ENCODE measurements around the gene UNC80. TPM values are rescaled to one million over a fixed set of nuclear protein-coding genes. Genes with fewer than 3 reads are reported as not detected.

The UNC80 gene
- total RNA-seq, 2 donors from 2014 or later = not detected

- H3K4me1 Mint-ChIP-seq (ENCODE audit: low read depth) = no peaks in the 10 kb centered on the region
- no peak overlapping the region for H3K4me3 Mint-ChIP-seq
- peaks cover 0 to 2% of the 10 kb centered on the region in 2 donors for H3K9me3 Mint-ChIP-seq
- no peaks in the 10 kb centered on the region for H3K27me3 Mint-ChIP-seq (ENCODE audit: low read depth)
- DNase-seq (no peak), ATAC-seq (replicated peaks in 1 of 2) (no peak)
- no peaks in the 10 kb centered on the region for H3K36me3 Mint-ChIP-seq (ENCODE audit: insufficient read depth in 2 of 2)
- no peak overlapping the region for H3K27ac Mint-ChIP-seq
Observed at GRCh38 chr2:209901172-209901571, 129.5 kb downstream of the UNC80 start.

GRCh38 chr2:209905691-209906090 is 134.1 kb downstream of the UNC80 start:
- no peak overlapping the region for H3K4me3 Mint-ChIP-seq
- H3K27me3 Mint-ChIP-seq (ENCODE audit: low read depth) = no peaks in the 10 kb centered on the region
- no peak for DNase-seq
- no peak overlapping the region for H3K27ac Mint-ChIP-seq
- no peak for ATAC-seq (replicated peaks in 1 of 2)
- H3K36me3 Mint-ChIP-seq (ENCODE audit: insufficient read depth in 2 of 2) = no peaks in the 10 kb centered on the region
- peaks cover 0 to 2% of the 10 kb centered on the region in 2 donors for H3K9me3 Mint-ChIP-seq
- no peaks in the 10 kb centered on the region for H3K4me1 Mint-ChIP-seq (ENCODE audit: low read depth)

GRCh38 chr2:209907746-209908145 is 136.1 kb downstream of the UNC80 start:
- Mint-ChIP-seq H3K27ac (no peak overlapping the region), H3K36me3 (ENCODE audit: insufficient read depth in 2 of 2) (no peaks in the 10 kb centered on the region), H3K27me3 (ENCODE audit: low read depth) (no peaks in the 10 kb centered on the region), H3K4me3 (no peak overlapping the region), H3K4me1 (ENCODE audit: low read depth) (no peaks in the 10 kb centered on the region), H3K9me3 (peaks cover 0 to 2% of the 10 kb centered on the region in 2 donors)
- DNase-seq (no peak), ATAC-seq (replicated peaks in 1 of 2) (peak in 1 of 2 donors; percentile 26)

GRCh38 chr2:209908511-209908910 is 136.9 kb downstream of the UNC80 start:
- Mint-ChIP-seq H3K27ac (no peak overlapping the region), H3K9me3 (peaks cover 0 to 2% of the 10 kb centered on the region in 2 donors), H3K4me3 (no peak overlapping the region), H3K4me1 (ENCODE audit: low read depth) (no peaks in the 10 kb centered on the region), H3K36me3 (ENCODE audit: insufficient read depth in 2 of 2) (no peaks in the 10 kb centered on the region), H3K27me3 (ENCODE audit: low read depth) (no peaks in the 10 kb centered on the region)
- no peak for DNase-seq
- ATAC-seq (replicated peaks in 1 of 2) = no peak

GRCh38 chr2:209911486-209911885 is 139.9 kb downstream of the UNC80 start:
- no peak for DNase-seq
- Mint-ChIP-seq H3K27me3 (ENCODE audit: low read depth) (no peaks in the 10 kb centered on the region), H3K27ac (no peak overlapping the region), H3K4me1 (ENCODE audit: low read depth) (no peaks in the 10 kb centered on the region), H3K36me3 (ENCODE audit: insufficient read depth in 2 of 2) (no peaks in the 10 kb centered on the region), H3K4me3 (no peak overlapping the region), H3K9me3 (no peaks in the 10 kb centered on the region)
- ATAC-seq (replicated peaks in 1 of 2) = no peak

- no peaks in the 10 kb centered on the region for H3K9me3 Mint-ChIP-seq
Observed at GRCh38 chr2:209913786-209914345, 142.2 kb downstream of the UNC80 start.

GRCh38 chr2:209917154-209917771 is 145.6 kb downstream of the UNC80 start:
- no peak overlapping the region for H3K4me3 Mint-ChIP-seq
- no peaks in the 10 kb centered on the region for H3K9me3 Mint-ChIP-seq
- ATAC-seq (replicated peaks in 1 of 2) (no peak), DNase-seq (no peak)
- H3K27me3 Mint-ChIP-seq (ENCODE audit: low read depth) = peaks cover 7% of the 10 kb centered on the region
- H3K36me3 Mint-ChIP-seq (ENCODE audit: insufficient read depth in 2 of 2) = no peaks in the 10 kb centered on the region
- H3K4me1 Mint-ChIP-seq (ENCODE audit: low read depth) = no peaks in the 10 kb centered on the region
- H3K27ac Mint-ChIP-seq = no peak overlapping the region

More at GRCh38 chr2:209913786-209914345, 142.2 kb downstream of the UNC80 start:
- H3K27ac Mint-ChIP-seq = no peak overlapping the region
- no peaks in the 10 kb centered on the region for H3K36me3 Mint-ChIP-seq (ENCODE audit: insufficient read depth in 2 of 2)
- DNase-seq (no peak), ATAC-seq (replicated peaks in 1 of 2) (no peak)
- no peaks in the 10 kb centered on the region for H3K27me3 Mint-ChIP-seq (ENCODE audit: low read depth)
- no peaks in the 10 kb centered on the region for H3K4me1 Mint-ChIP-seq (ENCODE audit: low read depth)
- H3K4me3 Mint-ChIP-seq = no peak overlapping the region

GRCh38 chr2:209918251-209918650 is 146.6 kb downstream of the UNC80 start:
- Mint-ChIP-seq H3K9me3 (no peaks in the 10 kb centered on the region), H3K36me3 (ENCODE audit: insufficient read depth in 2 of 2) (no peaks in the 10 kb centered on the region), H3K27me3 (ENCODE audit: low read depth) (peaks cover 7% of the 10 kb centered on the region), H3K27ac (no peak overlapping the region), H3K4me1 (ENCODE audit: low read depth) (no peaks in the 10 kb centered on the region), H3K4me3 (no peak overlapping the region)
- no peak for ATAC-seq (replicated peaks in 1 of 2)
- DNase-seq = no peak

GRCh38 chr2:209922116-209922515 is 150.5 kb downstream of the UNC80 start:
- H3K9me3 Mint-ChIP-seq = no peaks in the 10 kb centered on the region
- H3K27ac Mint-ChIP-seq = no peak overlapping the region
- H3K27me3 Mint-ChIP-seq (ENCODE audit: low read depth) = peaks cover 7% of the 10 kb centered on the region

GRCh38 chr2:209929369-209929768 is 157.7 kb downstream of the UNC80 start:
- Mint-ChIP-seq H3K4me3 (no peak overlapping the region), H3K36me3 (ENCODE audit: insufficient read depth in 2 of 2) (no peaks in the 10 kb centered on the region), H3K4me1 (ENCODE audit: low read depth) (no peaks in the 10 kb centered on the region), H3K27me3 (ENCODE audit: low read depth) (peaks cover 9% of the 10 kb centered on the region), H3K9me3 (no peaks in the 10 kb centered on the region), H3K27ac (no peak overlapping the region)
- ATAC-seq (replicated peaks in 1 of 2) (no peak), DNase-seq (no peak)

More at GRCh38 chr2:209922116-209922515, 150.5 kb downstream of the UNC80 start:
- Mint-ChIP-seq H3K36me3 (ENCODE audit: insufficient read depth in 2 of 2) (no peaks in the 10 kb centered on the region), H3K4me1 (ENCODE audit: low read depth) (no peaks in the 10 kb centered on the region), H3K4me3 (no peak overlapping the region)
- DNase-seq = no peak
- ATAC-seq (replicated peaks in 1 of 2) = no peak

- DNase-seq (no peak), ATAC-seq (replicated peaks in 1 of 2) (no peak)
- Mint-ChIP-seq H3K4me3 (no peak overlapping the region), H3K9me3 (no peaks in the 10 kb centered on the region), H3K4me1 (ENCODE audit: low read depth) (no peaks in the 10 kb centered on the region), H3K27me3 (ENCODE audit: low read depth) (peaks cover 9% of the 10 kb centered on the region), H3K36me3 (ENCODE audit: insufficient read depth in 2 of 2) (no peaks in the 10 kb centered on the region), H3K27ac (no peak overlapping the region)
Observed at GRCh38 chr2:209933499-209934483, 162.2 kb downstream of the UNC80 start.

GRCh38 chr2:209936106-209936666 is 164.6 kb downstream of the UNC80 start:
- no peak for ATAC-seq (replicated peaks in 1 of 2)
- Mint-ChIP-seq H3K36me3 (ENCODE audit: insufficient read depth in 2 of 2) (no peaks in the 10 kb centered on the region), H3K9me3 (no peaks in the 10 kb centered on the region), H3K4me3 (no peak overlapping the region), H3K4me1 (ENCODE audit: low read depth) (no peaks in the 10 kb centered on the region), H3K27ac (no peak overlapping the region), H3K27me3 (ENCODE audit: low read depth) (peaks cover 9% of the 10 kb centered on the region)
- DNase-seq = no peak

GRCh38 chr2:209937893-209938292 is 166.3 kb downstream of the UNC80 start:
- ATAC-seq (replicated peaks in 1 of 2) (no peak), DNase-seq (no peak)
- Mint-ChIP-seq H3K36me3 (ENCODE audit: insufficient read depth in 2 of 2) (no peaks in the 10 kb centered on the region), H3K27me3 (ENCODE audit: low read depth) (no peaks in the 10 kb centered on the region), H3K9me3 (no peaks in the 10 kb centered on the region), H3K4me1 (ENCODE audit: low read depth) (no peaks in the 10 kb centered on the region), H3K4me3 (no peak overlapping the region), H3K27ac (no peak overlapping the region)

Data from activated T-cell treated with anti-CD3 and anti-CD28 coated beads, Interleukin-2, amount 50 U/mL, for 72 hours (primary cell).